Measurements from ENCODE around the gene LCMT1.
"Not testable (repeated sequence)": the region's sequence is repeated elsewhere in the genome, so short reads cannot be mapped to it uniquely, and the experiment has no call there.

Gene LCMT1

GRCh38 chr16:25095636-25096035 is 15.9 kb upstream of the LCMT1 start:
- no peak for DNase-seq

DNA sequence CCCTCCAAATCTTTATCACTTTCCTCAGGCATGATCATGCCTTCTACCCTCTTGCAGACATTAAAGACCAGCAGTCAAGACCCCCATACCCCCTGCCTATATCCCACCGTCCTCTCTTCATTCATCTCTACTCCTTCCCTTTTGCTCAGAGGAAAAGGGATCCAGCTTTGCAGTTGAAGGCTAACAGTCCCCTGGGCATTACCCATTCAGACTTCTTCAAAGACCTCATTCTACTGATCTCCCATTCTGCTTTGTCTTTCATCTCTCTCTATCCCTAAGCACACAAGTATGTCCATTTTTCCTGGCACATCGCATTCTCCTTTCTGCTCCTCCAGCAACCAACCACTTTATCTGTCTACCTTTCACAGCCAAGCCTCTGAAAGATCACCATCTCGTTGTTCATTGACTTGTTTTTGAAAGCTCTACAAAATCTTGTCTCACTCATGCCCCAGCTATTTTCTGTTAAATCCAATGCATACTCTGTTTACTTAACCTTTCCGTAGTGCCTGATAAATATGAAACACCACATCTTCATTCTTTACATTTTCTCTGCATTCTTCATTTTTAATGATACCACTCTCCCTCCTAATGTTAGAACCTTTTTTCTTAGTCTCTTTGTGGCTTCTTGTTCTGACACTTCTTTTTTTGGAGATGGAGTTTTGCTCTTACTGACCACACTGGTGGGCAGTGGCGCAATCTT is 14.1 kb upstream of the LCMT1 start:
- DNase-seq, result no peak

DNA sequence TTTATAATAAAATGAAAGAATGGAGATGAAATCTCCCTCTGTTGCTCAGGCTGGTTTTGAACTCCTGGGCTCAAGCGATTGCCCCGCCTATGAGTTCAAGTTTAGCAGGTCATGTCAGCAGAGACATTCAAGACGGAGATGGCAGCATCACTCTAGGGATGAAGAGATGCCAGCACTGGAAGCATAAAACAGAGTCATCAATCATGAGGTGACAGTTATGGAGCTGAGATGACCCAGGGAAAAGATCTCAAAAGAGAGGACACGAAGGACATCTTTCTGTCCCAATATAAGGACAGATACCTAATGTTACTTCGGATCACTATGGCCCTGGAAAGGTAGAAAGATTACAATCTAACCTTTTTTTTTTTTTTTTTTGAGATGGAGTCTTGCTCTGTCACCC is 11.0 kb upstream of the LCMT1 start:
- DNase-seq, result no peak

DNA sequence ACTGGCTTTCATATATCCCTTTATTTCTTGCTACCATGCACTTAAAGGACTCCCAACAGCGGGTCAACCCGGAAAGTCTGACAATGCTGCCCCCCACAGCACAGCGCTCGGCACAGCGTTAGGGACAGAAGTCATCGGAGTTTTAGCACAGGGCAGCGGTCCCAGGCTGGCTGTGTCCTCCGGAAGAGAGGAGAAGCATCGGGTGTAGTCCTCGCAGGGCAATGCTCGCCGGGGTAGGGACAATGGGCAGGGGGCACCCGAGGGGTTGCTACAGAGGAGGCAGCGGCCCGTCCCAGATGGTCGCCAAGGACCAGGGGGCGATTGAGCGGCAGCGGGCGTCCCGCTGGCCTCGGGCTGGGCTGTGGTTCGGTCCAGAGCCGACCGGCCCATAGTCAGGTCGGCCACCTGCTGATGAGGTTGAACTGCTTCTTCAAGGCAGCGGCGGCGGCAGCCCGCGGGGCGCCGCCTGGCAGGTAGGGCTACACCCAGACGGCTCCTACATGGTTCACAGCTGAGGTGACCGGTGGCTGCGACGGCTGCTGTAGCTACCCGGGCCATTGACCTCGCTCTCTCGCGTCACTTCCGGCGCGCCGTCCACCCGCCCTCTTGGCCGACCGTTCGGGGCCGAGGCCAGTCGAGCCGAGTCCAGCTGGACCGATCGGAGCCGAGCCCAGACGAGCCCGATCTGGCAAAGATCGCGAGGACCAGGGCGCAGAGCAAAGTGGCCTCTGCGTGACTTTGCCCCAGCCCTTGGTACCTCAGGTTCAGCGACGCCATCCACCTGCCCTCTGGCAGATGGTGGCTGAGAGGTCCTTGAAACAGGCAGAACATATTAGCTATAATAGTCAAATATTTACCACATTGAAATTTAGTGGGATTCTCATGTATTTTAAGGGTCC is 4.7 kb upstream of the LCMT1 start:
- peak; percentile 84 for DNase-seq

- DNase-seq, result no peak
These were observed 4.1 kb upstream of the LCMT1 start for GRCh38 chr16:25107466-25107792.

DNA sequence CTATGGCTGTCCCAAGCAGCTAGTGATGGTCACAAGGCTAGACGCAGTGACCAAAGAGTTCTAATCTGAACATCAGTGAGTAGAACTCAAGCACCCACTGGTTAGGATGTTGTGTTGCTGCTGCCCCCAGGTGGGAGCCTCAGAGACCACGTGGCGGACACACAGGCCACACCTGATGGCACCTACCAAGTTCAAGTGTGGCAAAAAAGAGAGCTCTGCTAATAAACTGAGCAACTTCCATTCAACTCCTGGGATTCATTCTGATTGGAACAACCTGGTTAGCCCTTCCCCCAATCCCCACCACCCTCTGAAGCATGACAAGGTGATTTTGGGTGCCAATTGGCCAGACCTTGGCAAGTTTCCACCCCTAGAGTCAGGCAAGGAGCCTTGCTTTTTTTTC is 3.5 kb upstream of the LCMT1 start:
- DNase-seq, result peak; percentile 56

- no peak for DNase-seq
These were observed 1.9 kb upstream of the LCMT1 start for GRCh38 chr16:25109643-25110042.

DNA sequence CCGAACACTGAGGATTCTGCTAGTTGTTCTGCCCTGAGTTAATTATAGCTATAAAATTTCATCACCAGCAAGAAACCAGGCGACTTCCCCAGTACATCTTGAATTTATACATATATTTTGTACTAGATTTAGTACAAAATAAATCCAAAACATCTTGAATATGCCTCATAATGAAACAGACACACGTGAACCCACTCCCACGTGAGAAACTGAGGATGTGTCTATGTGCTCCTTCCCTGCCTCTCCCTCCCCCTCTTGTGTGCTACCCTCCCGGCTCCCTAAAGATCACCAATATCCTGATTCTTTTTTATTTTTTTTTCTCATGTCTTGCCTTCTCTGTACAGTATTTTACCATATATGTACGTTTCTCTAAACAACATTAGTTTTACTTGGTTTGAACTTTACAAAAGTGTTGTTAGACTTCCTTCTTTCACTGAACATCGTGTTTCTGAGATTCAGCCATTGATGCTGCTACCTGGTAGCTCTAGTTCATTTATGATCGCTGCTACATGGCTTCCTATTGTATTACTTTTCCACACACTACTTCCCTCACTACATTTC is 1.1 kb upstream of the LCMT1 start:
- no peak for DNase-seq

DNA sequence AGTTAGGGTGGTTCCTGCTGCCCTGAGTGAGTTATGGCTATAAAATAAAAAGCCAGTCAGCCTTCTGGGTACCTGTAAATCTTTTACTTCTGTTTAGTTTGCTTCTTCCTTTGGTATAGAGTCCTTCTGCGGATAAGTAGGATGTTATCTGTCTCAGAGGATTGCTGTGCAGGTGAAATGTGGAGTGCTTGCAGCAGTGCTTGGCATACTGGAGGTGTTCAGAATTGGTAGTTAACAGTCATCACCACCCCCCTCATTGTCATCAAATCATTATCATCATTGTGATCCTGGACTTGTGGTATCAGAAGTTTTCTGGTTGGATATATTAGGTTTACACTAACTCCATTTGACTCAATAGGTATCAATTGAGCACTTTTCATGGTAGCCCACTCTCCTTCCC is 2.6 kb downstream of the LCMT1 start:
- DNase-seq, result no peak

GRCh38 chr16:25118851-25119578 is 7.5 kb downstream of the LCMT1 start:
- DNase-seq, result no peak

GRCh38 chr16:25121824-25122600 is 10.5 kb downstream of the LCMT1 start:
- DNase-seq, result no peak

DNA sequence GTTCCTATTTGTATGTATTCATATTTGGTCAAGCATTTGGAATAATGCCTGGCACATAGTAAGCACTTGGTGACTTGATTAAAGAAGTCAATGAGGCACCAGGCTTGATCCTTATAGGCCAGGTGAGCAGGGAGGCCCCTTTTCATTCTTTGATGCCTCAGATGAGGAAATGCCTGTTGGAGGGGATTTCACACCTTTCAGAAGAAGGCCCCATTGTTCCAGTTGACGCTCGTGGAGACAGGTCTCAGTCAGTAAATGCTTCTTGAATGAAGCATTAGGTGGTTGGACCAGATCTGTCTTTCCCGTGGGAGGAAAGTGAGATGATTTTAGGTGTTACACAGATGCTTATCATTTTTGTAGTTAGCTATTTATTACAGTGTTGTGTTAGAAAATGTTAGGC is 13.0 kb downstream of the LCMT1 start:
- DNase-seq, result no peak

DNA sequence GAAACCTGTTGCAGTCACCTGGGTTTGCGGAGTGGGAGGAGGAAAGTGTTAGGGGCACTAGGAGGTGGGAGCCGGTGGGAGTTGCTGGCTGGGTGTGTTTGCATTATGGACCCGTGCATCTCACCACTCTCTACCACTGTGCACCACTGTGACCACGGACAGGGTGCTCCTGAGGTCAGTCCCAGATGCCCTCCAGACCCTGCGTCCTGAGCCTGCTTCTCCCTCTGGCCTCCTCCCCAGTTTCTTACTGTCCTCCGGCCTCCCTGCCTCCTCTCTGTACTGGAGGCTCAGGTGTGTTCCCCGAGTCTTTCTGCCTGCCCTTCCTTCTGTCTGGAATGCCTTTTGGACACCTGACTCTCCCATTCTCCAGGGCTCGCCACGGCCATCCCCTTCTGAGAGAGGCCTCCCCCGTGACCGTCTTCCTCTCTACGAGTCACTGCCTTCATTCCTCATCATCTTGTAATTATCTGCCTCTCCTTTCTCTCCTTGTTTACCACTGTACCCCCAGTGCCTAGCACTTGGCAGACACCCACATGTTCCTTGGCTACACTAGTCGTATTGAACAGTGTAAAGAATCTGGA is 14.6 kb downstream of the LCMT1 start:
- not testable (repeated sequence) for DNase-seq

DNA sequence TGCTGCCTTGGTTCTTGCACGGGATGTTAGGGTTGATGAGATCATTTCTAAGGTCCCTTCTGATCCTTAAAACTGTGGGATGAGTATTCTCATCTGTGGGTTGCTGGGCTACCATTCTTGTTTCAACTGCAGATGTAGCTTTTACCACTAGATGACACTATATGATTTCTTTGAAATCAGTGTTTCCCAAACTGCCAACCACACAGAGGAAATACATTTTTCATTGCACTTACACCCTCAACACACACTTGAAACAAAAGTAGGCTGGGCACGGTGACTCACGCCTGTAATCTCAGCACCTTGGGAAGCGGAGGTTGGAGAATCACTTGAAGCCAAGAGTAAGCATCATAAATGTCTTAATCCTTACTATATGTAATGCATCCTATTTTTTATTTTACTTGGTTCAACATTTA is 15.3 kb downstream of the LCMT1 start:
- no peak for DNase-seq

- not testable (repeated sequence) for DNase-seq
These were observed 21.2 kb downstream of the LCMT1 start for GRCh38 chr16:25132751-25133150.

DNA sequence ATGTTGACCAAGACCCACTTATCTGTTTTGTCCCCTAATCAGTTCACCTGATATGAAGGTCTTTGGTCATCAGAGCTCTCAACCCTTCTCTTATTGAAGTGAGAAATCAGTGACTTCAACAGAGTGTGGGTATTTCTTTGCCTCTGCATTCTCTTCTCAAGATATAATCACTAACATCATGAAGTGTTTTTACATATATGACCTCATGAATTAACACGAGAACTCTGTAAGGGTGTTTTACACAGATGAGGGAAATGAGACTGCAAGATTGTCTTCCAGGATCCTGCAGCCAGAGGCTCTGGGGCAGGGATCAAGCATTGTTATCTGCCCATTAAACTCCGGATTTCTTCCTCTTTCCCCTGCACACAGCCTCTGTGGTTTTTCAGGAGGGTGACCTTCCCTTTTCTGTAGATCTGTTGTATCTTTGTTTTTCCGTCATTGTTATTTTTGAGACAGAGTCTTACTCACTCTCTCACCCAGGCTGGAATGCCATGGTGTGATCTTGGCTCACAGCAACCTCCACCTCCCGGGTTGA is 22.7 kb downstream of the LCMT1 start:
- no peak for DNase-seq

- DNase-seq, result no peak
These were observed 23.8 kb downstream of the LCMT1 start for GRCh38 chr16:25135254-25135878.

GRCh38 chr16:25138130-25138529 is 26.6 kb downstream of the LCMT1 start:
- no peak for DNase-seq

DNA sequence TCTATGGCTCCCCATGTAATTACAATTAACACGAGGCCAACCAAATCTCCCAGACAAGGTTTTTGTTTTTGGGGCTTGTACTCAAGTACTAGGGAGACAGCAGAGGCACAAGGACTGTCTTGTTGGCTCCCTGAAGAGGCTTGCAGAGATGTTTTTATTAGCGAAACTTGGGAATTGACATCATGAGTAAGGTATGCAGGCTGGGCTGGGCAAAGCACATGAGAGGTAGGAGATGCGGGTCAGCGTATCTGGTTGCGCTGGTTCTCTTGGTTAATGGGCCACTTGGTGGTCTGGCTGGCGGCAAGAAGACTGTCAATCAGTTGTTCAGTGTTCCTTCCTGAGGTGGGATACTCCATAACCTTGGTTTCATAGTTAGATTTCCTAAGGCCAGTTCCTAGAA is 28.9 kb downstream of the LCMT1 start:
- no peak for DNase-seq

DNA sequence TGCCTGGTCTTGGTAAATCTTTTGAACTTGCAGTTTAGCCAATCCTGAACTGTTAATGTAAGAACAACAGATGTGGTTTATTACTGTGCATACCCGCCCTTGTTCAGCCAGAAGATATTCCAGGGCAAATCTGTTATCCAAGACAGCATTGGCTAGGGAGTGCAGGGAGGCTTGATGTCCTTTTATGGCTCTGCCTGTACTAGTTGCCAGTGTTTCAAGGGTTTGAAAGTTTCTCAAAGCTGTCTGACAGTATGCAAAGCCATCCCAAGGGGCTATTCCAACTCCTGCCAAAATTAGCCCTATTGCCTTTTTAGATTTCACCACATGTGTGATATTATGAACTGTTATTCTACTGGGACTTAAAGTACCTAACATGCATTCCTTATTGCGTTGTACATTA is 30.1 kb downstream of the LCMT1 start:
- no peak for DNase-seq

DNA sequence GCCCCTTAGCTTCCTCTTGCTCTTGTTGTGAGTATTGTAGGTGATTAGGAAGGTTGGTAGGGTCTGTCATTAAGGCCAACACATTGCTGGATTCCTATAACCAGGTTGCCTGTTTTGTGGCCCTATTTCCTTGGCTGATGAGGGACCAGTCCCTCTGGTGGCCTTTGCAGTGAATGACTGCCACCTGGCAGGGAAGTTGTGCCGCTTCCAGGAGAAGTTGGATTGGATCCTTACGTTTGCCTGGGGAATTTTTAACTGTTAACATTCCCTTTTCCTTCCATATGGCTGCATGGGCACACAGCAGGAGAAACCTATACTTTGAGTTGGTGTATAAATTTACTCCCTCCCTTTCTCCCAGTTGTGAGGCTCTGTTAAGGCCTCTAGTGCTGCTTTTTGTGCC is 32.4 kb downstream of the LCMT1 start:
- no peak for DNase-seq
